GM21515 (cell line): ENCODE data around the gene ZNF296.
A peak's percentile ranks its signal among the peaks of the same experiment; 100 is the strongest.

Source experiments
- ATAC-seq: cut with Tn5 transposase; IDR thresholded peaks from one replicate; pipeline ENCODE4 v1.9.1; 2021; ENCODE audit not compliant: unreplicated experiment

ZNF296 gene

DNA sequence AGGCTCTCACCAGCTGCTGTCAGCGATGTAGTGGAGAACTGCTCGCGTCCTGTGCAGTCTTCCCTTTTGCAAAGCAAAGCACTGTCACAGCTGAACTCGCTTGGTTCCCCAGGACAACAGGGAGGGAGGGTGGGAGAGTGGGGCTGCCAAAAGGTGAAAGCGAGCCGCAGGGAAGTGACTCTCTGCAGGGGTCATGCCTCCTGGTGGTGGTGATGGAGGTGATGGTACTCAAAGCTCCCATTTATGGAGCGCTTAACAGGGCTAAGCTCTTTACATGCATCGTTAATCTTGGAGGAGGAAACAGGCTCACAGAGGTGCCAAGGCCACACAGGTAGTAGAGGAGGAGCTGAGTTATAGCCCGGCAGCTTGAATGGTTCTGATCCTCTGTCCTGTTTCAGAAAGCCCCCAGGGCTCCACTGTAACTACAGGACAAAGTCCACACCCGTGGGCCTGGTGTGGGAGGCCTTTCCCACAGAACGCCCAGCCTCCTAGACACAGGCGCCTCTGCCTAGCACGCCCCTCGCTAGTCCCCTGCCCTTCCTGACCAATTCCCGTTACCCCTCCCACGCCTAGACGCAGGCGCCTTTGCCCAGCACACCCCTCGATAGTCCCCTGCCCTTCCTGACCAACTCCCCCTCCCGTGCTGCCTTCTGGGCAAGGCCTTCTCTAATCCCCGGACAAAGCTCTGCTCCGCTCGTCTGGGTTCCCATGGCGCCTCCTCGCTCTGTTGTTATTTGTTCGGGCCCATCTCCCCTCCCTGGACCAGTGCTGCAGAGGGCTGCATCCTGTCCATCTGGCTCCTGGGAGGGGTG is 27.4 kb upstream of the ZNF296 start:
- no peak for ATAC-seq

GRCh38 chr19:45103156-45103507 is 26.9 kb upstream of the ZNF296 start:
- ATAC-seq = no peak

DNA sequence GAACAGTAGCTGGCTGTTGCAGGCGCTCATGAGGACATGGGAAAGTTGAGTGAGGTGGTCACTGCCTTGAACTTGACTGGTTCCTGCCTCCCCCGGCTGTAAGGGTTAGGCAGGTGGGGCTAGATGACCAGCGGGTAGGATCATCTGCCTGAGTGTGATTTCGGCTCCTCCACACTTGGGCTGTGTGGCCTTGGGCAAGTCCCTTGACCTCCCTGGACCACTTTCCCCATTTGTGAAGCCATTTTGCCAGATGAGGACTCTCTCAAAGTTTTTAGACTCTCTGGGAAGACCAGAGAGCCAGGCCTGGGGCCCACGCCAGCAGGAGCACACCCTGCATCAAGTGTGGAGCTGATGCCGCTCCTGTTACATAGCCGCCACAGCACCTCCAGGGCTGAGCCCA is 26.2 kb upstream of the ZNF296 start:
- ATAC-seq = no peak

DNA sequence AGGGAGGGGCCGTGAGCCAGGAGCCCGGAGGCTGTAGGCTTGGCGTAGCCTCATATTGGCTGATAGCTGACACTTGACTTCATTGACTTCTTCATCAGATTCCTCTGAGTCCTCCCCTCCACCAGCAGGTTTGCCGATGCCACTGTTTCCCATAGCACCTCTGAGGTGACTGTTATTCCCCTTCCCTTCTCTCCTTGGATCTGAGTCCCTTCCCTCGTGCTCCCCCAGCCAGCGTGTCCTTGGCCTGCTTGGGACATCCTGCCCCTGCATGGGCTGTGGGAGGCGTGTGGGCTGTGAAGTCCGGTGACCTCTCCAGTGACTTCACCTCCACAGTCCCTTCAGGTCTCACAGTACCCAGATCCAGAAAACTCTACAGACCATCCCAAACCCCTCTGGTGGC is 25.5 kb upstream of the ZNF296 start:
- ATAC-seq = no peak

- ATAC-seq = no peak
Measured at GRCh38 chr19:45100846-45101252, 24.6 kb upstream of the ZNF296 start.

DNA sequence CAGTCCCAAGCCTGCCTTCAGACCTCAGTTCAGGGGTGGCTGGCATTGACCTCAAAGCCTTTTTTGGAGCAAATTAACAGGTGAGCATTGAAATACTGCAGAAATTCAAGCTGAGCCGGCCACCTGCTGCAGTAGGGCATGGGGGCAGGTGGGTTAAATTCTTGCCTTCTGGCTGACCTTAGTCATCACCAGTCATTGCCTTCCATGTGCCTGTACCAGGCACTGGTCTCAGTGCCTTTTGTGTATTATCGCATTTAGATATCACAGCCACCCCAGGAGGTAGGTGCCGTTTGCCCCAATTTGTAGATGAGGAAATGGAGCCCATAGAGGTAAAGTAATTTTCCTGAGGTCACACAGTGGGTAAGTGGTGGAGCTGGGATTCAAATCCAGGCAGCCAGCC is 23.9 kb upstream of the ZNF296 start:
- ATAC-seq = no peak

GRCh38 chr19:45099467-45100191 is 23.4 kb upstream of the ZNF296 start:
- no peak for ATAC-seq

DNA sequence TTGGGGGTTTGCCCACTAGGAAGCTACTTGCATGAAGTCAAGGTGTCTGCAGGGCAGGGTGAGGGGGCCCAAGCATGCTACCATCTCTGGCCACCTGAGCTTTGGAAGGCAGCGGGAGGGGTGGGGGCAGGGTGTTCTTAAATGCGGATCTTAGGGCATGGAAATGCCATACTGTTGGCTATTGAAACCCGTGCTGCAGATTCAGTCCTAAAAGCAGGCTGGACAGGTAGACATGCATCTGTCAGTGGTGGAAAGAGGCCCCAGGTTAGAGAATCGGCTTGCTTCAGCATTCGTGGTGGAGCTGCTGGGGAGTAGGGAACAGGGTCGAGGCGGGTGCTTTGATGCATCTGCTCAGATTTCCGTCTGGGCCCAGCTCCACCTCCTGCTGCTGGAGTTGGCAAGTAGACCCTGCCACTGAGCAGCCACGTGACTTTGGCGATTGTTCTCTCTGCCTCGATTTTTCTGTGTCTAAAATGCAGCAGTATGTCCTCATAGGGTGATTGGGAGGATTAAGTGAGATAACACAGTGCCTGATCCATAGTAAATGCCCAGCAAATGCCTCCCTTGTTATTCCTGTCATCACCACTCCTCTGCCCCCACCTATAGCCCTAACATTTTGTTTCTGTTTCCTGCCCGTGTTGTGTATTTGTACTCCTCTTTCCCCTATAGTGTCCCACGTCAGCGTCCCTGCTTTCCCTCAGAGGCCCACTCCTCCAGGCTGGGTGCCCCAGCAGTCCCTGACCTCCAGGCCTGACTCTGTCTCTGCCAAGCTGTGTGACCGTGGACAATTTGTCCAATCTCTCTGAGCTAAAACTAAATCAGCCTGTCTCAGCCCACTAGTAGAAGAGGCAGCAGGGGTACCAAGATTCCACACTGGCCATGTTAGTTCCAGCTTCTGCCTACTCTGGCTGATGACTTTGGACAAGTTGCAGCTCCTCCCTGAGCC is 22.5 kb upstream of the ZNF296 start:
- ATAC-seq = no peak

- ATAC-seq = no peak
Measured at GRCh38 chr19:45097776-45098520, 21.7 kb upstream of the ZNF296 start.

GRCh38 chr19:45097450-45097775 is 21.1 kb upstream of the ZNF296 start:
- ATAC-seq = no peak

- no peak for ATAC-seq
Measured at GRCh38 chr19:45096700-45097099, 20.4 kb upstream of the ZNF296 start.

DNA sequence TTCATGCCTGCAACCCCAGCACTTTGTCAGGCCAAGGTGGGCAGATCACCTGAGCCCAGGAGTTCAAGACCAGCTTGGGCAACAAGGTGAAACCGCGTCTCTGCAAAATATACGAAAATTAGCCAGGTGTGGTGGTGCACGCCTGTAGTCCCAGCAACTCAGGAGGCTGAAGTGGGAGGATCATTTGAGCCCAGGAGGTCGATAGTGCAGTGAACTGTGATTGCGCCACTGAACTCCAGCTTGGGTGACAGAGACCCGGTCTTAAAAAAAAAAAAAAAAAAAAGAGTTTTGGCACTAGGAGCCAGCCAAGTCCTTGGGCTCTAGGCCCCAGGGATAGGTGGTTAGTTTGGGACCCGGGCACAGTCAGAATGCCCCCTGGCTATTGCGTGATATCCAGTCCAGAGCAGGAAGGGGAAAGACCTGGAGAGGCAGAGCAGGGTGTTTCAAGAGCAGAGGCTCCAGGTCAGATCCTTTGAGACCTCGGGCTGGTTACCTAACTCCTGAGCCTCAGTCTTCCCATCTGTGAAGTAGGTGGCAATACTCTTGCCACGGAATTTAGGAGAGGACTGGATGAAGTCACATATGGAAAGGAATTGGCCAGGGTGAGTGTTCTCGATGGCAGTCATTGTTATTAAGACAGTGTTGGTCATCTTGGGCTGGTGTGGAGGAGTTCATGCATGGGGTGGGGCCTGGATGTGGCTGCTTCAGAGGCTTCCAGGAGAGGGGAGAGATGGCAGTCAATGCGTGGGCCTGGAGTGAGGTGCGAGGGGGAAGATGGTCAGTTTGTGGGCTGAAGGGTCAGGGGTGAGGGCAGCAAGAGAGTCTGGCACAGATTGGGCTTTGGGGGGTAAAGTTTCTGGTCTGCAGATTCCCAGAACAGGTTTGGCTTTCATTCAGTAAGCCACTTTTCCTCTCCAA is 19.5 kb upstream of the ZNF296 start:
- ATAC-seq = no peak

GRCh38 chr19:45094707-45095106 is 18.4 kb upstream of the ZNF296 start:
- ATAC-seq = no peak

DNA sequence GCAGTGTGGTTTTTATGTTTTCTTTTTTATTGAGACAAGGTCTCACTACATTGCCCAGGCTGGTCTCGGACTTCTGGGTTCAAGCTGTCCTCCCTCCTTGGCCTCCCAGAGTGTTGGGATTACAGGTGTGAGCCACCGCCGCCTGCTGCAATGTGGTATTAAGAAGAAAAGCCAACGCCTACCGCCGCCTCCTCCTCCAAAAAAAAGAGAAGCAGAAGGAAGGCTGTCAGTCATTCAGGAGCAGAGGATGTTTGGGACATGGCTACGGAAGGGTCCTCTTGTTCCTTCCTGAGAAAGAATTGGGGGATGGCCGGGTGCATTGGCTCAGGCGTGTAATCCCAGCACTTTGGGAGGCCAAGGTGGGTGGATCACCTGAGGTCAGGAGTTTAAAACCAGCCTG is 17.9 kb upstream of the ZNF296 start:
- ATAC-seq = no peak

DNA sequence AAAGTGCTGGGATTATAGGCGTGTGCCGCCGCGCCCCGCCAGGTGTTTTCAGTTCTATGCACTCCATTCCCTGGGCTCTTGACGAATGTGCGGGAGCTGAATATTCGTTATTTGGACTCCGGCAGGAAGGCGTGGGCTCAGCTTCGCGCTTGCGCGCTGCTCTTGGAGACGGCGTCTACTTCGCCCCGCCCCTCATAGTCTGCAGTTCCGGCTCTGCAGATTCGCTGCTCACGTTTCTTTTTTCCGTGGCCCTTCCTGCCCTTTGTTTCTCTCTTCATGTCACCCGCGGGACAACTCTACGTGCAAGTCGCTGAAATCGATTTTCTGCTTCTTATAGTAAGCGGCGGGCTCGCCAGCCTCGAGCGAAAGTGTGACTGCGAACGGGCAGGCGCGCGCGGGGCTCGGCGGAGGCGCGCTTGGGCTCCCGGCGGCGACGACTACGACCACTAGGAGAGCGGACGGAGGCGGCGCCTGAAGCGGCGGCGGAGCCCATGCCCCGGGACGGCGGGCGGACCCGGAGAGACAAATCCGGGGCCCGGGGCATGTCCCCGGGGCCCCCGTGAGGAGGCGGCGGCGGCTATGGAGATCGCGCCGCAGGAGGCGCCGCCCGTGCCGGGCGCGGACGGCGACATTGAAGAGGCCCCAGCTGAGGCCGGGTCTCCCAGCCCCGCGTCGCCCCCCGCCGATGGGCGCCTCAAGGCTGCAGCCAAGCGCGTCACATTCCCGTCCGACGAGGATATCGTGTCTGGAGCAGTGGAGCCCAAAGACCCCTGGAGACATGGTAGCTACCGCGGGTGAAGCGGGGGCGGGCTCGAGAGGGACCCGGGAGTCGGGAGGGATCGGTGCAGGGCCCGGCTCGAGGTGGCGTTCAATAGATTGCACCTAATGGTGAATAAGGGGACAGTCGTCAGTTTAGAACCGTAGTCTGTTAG is 16.7 kb upstream of the ZNF296 start, which contains the start of gene PPP1R37:
Gene PPP1R37 (plus strand): TSS at position 433 of the 932 bp plus-strand sequence. CDS start 147 bp downstream, at position 580.
- ATAC-seq = peak; percentile 52

GRCh38 chr19:45091031-45091923 is 15.0 kb upstream of the ZNF296 start:
- ATAC-seq = peak; percentile 54

GRCh38 chr19:45090606-45091005 is 14.3 kb upstream of the ZNF296 start:
- no peak for ATAC-seq

GRCh38 chr19:45090034-45090433 is 13.8 kb upstream of the ZNF296 start:
- no peak for ATAC-seq
